SU-DHL-6 (cell line): ENCODE measurements around the gene CDC42BPG.
A peak's percentile ranks its signal among the peaks of the same experiment; 100 is the strongest.

Source experiments
- H2AFZ ChIP-seq: fragments of 200-600 bp; sonication (generic); 2 replicates; pipeline ENCODE4 v1.6.1; 2014; ENCODE audit warnings: low read depth, mild to moderate bottlenecking, moderate library complexity, mixed read lengths, antibody characterized with exemption, low read length; ENCODE audit not compliant: severe bottlenecking
- H3F3A ChIP-seq: fragments of 200-600 bp; shearing (Covaris generic); 2 replicates; pipeline ENCODE4 v1.6.0; 2016; ENCODE audit warnings: antibody characterized with exemption, mild to moderate bottlenecking; ENCODE audit not compliant: insufficient read depth
- H3K27ac ChIP-seq: fragments of 200-600 bp; sonication (generic); 2 replicates; pipeline ENCODE4 v1.5.1; 2016; ENCODE audit warnings: low read depth, mild to moderate bottlenecking, low read length, moderate library complexity, mixed read lengths
- H3K27me3 ChIP-seq: fragments of 200-600 bp; sonication (generic), shearing (Covaris generic); 2 replicates; pipeline ENCODE4 v1.6.0; 2014; ENCODE audit warnings: mild to moderate bottlenecking, low read length
- H3K36me3 ChIP-seq: fragments of 200-600 bp; sonication (generic); 2 replicates; pipeline ENCODE4 v1.6.1; 2014; ENCODE audit warnings: mild to moderate bottlenecking, low read length, mixed read lengths
- H3K4me2 ChIP-seq: fragments of 300-600, 200-600 bp; shearing (Covaris generic), sonication (generic); 2 replicates; pipeline ENCODE4 v1.6.0; 2014; ENCODE audit warnings: low read length, low read depth, mild to moderate bottlenecking; ENCODE audit not compliant: poor library complexity, severe bottlenecking
- H3K4me3 ChIP-seq: fragments of 200-600 bp; sonication (generic); 2 replicates; pipeline ENCODE4 v1.5.1; 2014; ENCODE audit warnings: antibody characterized with exemption, low read length, mild to moderate bottlenecking, mixed read lengths; ENCODE audit not compliant: insufficient read depth, poor library complexity, severe bottlenecking
- H3K79me2 ChIP-seq: fragments of 200-600 bp; sonication (generic); 2 replicates; pipeline ENCODE4 v1.6.1; 2014; ENCODE audit warnings: mild to moderate bottlenecking, low read length, moderate library complexity; ENCODE audit not compliant: insufficient read depth
- H3K9ac ChIP-seq: fragments of 200-600 bp; sonication (generic); 2 replicates; pipeline ENCODE4 v1.7.0; 2014; ENCODE audit warnings: mild to moderate bottlenecking, low read length
- H3K9me2 ChIP-seq: fragments of 200-600 bp; sonication (generic); replicated peaks from 2 replicates; pipeline ENCODE4 v1.6.1; 2014; ENCODE audit warnings: low read length; ENCODE audit not compliant: insufficient read depth
- H3K9me3 ChIP-seq: fragments of 200-600 bp; sonication (generic); 2 replicates; pipeline ENCODE4 v1.6.1; 2014; ENCODE audit warnings: low read length, mixed read lengths; ENCODE audit not compliant: insufficient read depth
- H4K20me1 ChIP-seq: fragments of 200-600 bp; sonication (generic); 2 replicates; pipeline ENCODE4 v1.6.1; 2014; ENCODE audit warnings: low read depth, mild to moderate bottlenecking, antibody characterized with exemption, low read length, moderate library complexity, mixed read lengths
- EZH2phosphoT487 ChIP-seq: fragments of 200-600 bp; sonication (generic), shearing (Covaris generic); conservative IDR thresholded peaks from 2 replicates; pipeline ENCODE4 v1.6.1; 2018; ENCODE audit warnings: mild to moderate bottlenecking, antibody characterized with exemption, low read length, moderate library complexity, mixed read lengths
- TF ChIP-seq, protein P1 (sequence below): fragments of 200-600 bp; sonication (generic); IDR thresholded peaks from one replicate; pipeline ENCODE4 v1.5.1; 2017; ENCODE audit warnings: antibody characterized with exemption, mild to moderate bottlenecking, low read length, moderate library complexity; ENCODE audit not compliant: insufficient read depth, poor library complexity, severe bottlenecking

CDC42BPG gene

DNA sequence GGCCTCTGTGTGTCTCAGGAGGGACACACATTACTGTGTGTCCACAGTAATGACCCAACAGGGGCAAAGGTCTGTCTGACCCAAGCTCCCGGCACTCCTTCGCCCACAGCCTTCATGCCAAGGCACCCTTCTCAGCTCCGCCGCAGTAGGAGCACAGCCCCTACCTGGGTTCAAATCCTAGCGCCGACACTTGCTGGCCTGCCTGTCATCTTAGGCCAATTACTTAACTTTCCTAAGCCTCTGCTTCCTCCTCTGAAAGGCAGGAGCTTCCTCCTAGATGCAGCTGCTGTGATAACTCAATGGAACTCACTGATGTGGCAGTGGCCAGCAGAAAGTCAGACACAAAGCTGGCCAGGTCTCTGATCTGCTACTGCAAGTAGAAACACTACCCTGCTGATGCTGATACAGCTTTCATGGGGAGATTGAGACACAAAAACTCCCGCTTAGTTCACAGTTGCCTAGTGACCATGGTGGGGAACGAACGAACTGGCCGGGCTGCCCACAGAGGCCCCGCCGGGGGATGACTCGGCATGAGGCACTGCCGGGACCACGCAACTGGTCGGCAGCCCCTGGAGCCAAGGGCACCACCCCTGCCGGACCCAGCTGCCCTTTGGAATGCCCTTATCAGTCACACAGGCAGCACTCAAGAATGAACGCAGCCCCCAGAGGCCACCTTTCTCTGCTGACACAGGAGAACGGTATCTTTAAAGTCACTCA lies 25.9 kb upstream of the CDC42BPG start:
- no peaks in the 10 kb centered on the region for H3K9me2 ChIP-seq
- H3K9ac ChIP-seq, result peak overlapping the region; percentile 49
- H3K36me3 ChIP-seq, result peaks cover 15% of the 10 kb centered on the region
- H2AFZ ChIP-seq, result no peak overlapping the region
- peaks cover 90% of the 10 kb centered on the region for H3K79me2 ChIP-seq
- TF ChIP-seq, protein P1, sequence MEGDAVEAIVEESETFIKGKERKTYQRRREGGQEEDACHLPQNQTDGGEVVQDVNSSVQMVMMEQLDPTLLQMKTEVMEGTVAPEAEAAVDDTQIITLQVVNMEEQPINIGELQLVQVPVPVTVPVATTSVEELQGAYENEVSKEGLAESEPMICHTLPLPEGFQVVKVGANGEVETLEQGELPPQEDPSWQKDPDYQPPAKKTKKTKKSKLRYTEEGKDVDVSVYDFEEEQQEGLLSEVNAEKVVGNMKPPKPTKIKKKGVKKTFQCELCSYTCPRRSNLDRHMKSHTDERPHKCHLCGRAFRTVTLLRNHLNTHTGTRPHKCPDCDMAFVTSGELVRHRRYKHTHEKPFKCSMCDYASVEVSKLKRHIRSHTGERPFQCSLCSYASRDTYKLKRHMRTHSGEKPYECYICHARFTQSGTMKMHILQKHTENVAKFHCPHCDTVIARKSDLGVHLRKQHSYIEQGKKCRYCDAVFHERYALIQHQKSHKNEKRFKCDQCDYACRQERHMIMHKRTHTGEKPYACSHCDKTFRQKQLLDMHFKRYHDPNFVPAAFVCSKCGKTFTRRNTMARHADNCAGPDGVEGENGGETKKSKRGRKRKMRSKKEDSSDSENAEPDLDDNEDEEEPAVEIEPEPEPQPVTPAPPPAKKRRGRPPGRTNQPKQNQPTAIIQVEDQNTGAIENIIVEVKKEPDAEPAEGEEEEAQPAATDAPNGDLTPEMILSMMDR, result no peak
- no peak for TF ChIP-seq EZH2phosphoT487
- peak overlapping the region; percentile 6 for H3K4me3 ChIP-seq
- no peaks in the 10 kb centered on the region for H3K27me3 ChIP-seq
- peak overlapping the region; percentile 94 for H3K27ac ChIP-seq
- peak overlapping the region; percentile 58 for H3K4me2 ChIP-seq
- peaks cover 41% of the 10 kb centered on the region for H3F3A ChIP-seq
- H4K20me1 ChIP-seq, result no peaks in the 10 kb centered on the region; the same call in 1 of the 2 replicates
- H3K9me3 ChIP-seq, result no peaks in the 10 kb centered on the region

DNA sequence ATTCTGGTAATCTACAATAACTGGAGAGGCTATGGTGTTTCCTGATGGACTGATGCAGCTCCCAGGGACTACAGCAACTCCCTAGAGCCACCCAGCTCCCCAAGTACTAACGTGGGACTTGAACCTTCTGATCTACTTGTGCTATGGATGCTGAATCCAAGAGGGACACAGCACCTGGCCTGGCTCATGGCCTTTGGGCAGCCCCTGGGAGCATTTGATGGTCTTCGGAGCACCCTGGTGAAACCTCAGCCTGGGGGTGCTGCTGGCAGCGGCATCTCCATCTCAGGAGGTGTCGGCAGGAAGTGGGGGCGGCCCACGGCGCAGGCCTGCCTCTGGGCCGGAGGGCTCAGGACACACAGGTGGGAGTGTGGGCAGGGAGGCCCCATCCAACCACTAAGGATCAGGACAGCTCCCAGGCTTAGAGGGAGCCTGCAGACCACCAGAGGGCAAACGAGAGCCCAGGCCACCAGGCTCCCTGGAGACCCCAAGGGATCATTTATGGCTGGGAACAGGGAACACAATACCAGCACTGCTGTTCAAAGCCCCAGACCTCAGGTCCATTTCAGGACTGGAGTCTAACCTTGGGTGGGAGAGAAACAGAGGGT lies 25.2 kb upstream of the CDC42BPG start:
- Histone ChIP-seq H3K9me2 (no peaks in the 10 kb centered on the region), H2AFZ (no peak overlapping the region), H3K27me3 (no peaks in the 10 kb centered on the region), H3K27ac (peak overlapping the region; percentile 94), H4K20me1 (no peaks in the 10 kb centered on the region; the same call in 1 of the 2 replicates), H3K36me3 (peaks cover 15% of the 10 kb centered on the region), H3K4me2 (peak overlapping the region; percentile 58), H3F3A (peaks cover 47% of the 10 kb centered on the region), H3K4me3 (peak overlapping the region; percentile 6), H3K9me3 (no peaks in the 10 kb centered on the region), H3K9ac (peak overlapping the region; percentile 49), H3K79me2 (peaks cover 90% of the 10 kb centered on the region)
- TF ChIP-seq, protein P1, result peak; percentile 41
- no peak for TF ChIP-seq EZH2phosphoT487

DNA sequence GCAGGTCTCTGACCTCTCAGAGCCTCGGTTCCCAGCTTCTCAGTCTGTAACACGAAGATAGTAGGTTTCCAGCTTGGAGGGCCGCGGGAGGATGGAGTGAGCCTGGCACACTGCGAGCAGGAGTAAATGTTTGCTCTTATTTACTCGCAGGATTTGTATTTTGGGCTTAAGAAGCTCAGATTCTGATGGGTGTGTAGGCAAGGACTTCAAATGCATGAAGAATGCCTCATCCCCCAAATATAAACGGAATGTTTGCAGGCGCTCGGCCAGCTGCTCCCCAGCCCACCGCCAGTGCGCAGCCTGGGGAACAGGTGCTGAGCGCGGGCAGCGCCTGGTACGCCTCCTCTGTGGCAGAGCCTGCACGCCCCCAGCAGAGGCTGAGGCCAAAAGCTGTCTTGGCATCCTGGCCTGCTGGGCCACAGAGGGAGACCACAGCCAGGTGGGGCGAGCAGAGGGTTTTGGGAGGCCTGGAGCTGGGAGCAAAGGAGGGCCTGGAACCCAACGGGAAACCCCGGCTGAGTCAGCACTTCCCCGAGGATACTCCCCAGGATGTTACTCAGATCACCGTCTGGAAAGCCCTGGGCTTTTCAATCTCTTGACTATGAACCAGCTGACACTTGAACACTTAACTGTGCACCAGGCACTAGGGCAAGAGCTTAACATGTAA lies 24.6 kb upstream of the CDC42BPG start:
- Histone ChIP-seq H3K9me3 (no peaks in the 10 kb centered on the region), H3K9ac (peak overlapping the region; percentile 49), H4K20me1 (no peaks in the 10 kb centered on the region), H3K9me2 (no peaks in the 10 kb centered on the region), H3K27ac (peak overlapping the region; percentile 94), H3K36me3 (peaks cover 15% of the 10 kb centered on the region), H2AFZ (no peak overlapping the region), H3K4me2 (peak overlapping the region; percentile 58), H3F3A (peaks cover 50% of the 10 kb centered on the region), H3K79me2 (peaks cover 90% of the 10 kb centered on the region), H3K27me3 (no peaks in the 10 kb centered on the region), H3K4me3 (no peak overlapping the region)
- TF ChIP-seq, protein P1, result no peak
- TF ChIP-seq EZH2phosphoT487, result no peak
